Endothelial cell of umbilical vein (primary cell): ENCODE data around the gene EFNA5. TPM values are rescaled to one million over a fixed set of nuclear protein-coding genes. Genes with fewer than 3 reads are reported as not detected.

Experiments used
- BruUV-seq: library from RNA; stranded (reverse); fragments of 400-500 nt; replicated peaks from 2 replicates; lab custom pipeline; 2021; lab: Mats Ljungman, UMichigan
- CTCF ChIA-PET: fragments of 300-600, 350-600 bp; sonication (Branson Sonifier 250); formaldehyde crosslinking; loops from one replicate; lab custom pipeline; 2021; ENCODE audit warnings: antibody characterized with exemption, inconsistent platforms; lab: Charles Lee
- POLR2A ChIA-PET: fragments of 300-600, 350-600 bp; sonication (Branson Sonifier 250); formaldehyde crosslinking; loops from one replicate; lab custom pipeline; 2021; ENCODE audit warnings: antibody characterized with exemption, inconsistent platforms; lab: Charles Lee
- DNase-seq: peaks from one replicate; pipeline ENCODE4 v3.0.0-alpha.2; 2011; ENCODE audit warnings: low read depth, low spot score
- FAIRE-seq: peaks from 2 replicates; lab custom pipeline; 2011; peaks lifted over from hg19 to GRCh38; lab: Jason Lieb, UNC
- H2AFZ ChIP-seq: 2 replicates; pipeline ENCODE4 v1.6.0; 2012; ENCODE audit warnings: low read depth, low read length, control low read depth, inconsistent platforms
- H3K27ac ChIP-seq: 2 replicates; pipeline ENCODE4 v1.5.1; 2011; ENCODE audit warnings: low read depth, mild to moderate bottlenecking, control low read depth, low read length, moderate library complexity; ENCODE audit not compliant: insufficient read depth
- H3K27me3 ChIP-seq, 2 experiments: 2 replicates each; pipeline versions ENCODE4 v1.6.0 to v1.6.1; 2011; ENCODE audit warnings: low read length in 2 of 2, mixed read lengths in 1 of 2; ENCODE audit not compliant: control insufficient read depth in 2 of 2, insufficient read depth in 2 of 2
- H3K36me3 ChIP-seq, 2 experiments: 2 replicates in 1 of 2; 3 replicates in 1 of 2; pipeline ENCODE4 v1.5.1; 2011; ENCODE audit warnings: low read length in 2 of 2, mild to moderate bottlenecking in 1 of 2, moderate library complexity in 1 of 2; ENCODE audit not compliant: control insufficient read depth in 2 of 2, insufficient read depth in 2 of 2; ENCODE audit errors: extremely low read depth in 1 of 2
- H3K4me1 ChIP-seq: 3 replicates; pipeline ENCODE4 v1.5.1; 2011; ENCODE audit warnings: mild to moderate bottlenecking, low read length; ENCODE audit not compliant: control insufficient read depth, insufficient read depth; ENCODE audit errors: extremely low read depth
- H3K4me2 ChIP-seq: 2 replicates; pipeline ENCODE4 v1.6.1; 2011; ENCODE audit warnings: low read length, control low read depth, mixed read lengths; ENCODE audit not compliant: insufficient read depth
- H3K4me3 ChIP-seq, 3 experiments: fragments of 200-600 bp in 1 of 3; sonication (generic), shearing (Covaris generic) in 1 of 3; replicated peaks in 1 of 3; 2 replicates each; pipeline ENCODE4 v1.5.1; 2011 to 2016; ENCODE audit warnings: control low read depth in 3 of 3, low read length in 3 of 3, mild to moderate bottlenecking in 2 of 3, inconsistent platforms in 1 of 3, low read depth in 1 of 3, moderate library complexity in 1 of 3; ENCODE audit not compliant: insufficient read depth in 1 of 3
- H3K79me2 ChIP-seq: 2 replicates; pipeline ENCODE4 v1.6.0; 2012; ENCODE audit warnings: low read length, inconsistent platforms; ENCODE audit not compliant: control insufficient read depth, insufficient read depth
- H3K9ac ChIP-seq: replicated peaks from 2 replicates; pipeline ENCODE3; 2011; ENCODE audit warnings: low read length, control low read depth; ENCODE audit not compliant: insufficient read depth; ENCODE audit errors: extremely low read depth
- H3K9me1 ChIP-seq: replicated peaks from 3 replicates; pipeline ENCODE4 v1.6.0; 2011; ENCODE audit warnings: mild to moderate bottlenecking, low read length; ENCODE audit not compliant: control insufficient read depth, insufficient read depth; ENCODE audit errors: extremely low read depth
- H3K9me3 ChIP-seq: replicated peaks from 2 replicates; pipeline ENCODE4 v1.5.1; 2012; ENCODE audit warnings: low read length, inconsistent platforms; ENCODE audit not compliant: control insufficient read depth, insufficient read depth
- H4K20me1 ChIP-seq: replicated peaks from 2 replicates; pipeline ENCODE3; 2011; ENCODE audit warnings: mild to moderate bottlenecking, low read length; ENCODE audit not compliant: control insufficient read depth, insufficient read depth; ENCODE audit errors: extremely low read depth
- EZH2 ChIP-seq: IDR thresholded peaks from 2 replicates; pipeline ENCODE4 v1.6.1; 2012; ENCODE audit warnings: borderline replicate concordance, low read depth, mild to moderate bottlenecking, moderate library complexity, low read length, inconsistent platforms; ENCODE audit not compliant: severe bottlenecking
- FOS ChIP-seq: IDR thresholded peaks from 2 replicates; pipeline ENCODE4 v1.6.1; 2011; ENCODE audit warnings: mild to moderate bottlenecking, low read length, moderate library complexity, borderline replicate concordance; ENCODE audit not compliant: insufficient read depth
- GATA2 ChIP-seq: IDR thresholded peaks from 2 replicates; pipeline ENCODE4 v1.7.0; 2011; ENCODE audit warnings: low read depth, mild to moderate bottlenecking, moderate library complexity, mixed read lengths, low read length; ENCODE audit not compliant: insufficient read length, insufficient read depth
- JUN ChIP-seq: IDR thresholded peaks from 2 replicates; pipeline ENCODE4 v1.6.1; 2011; ENCODE audit warnings: borderline replicate concordance, low read depth; ENCODE audit not compliant: insufficient read length, insufficient read depth
- MYC ChIP-seq: IDR thresholded peaks from one replicate; pipeline ENCODE4 v1.6.1; 2011; ENCODE audit warnings: mild to moderate bottlenecking, low read depth, low read length
- POLR2A ChIP-seq: IDR thresholded peaks from 2 replicates; pipeline ENCODE4 v1.6.1; 2012; ENCODE audit warnings: low read depth, mild to moderate bottlenecking, control low read depth, low read length
- POLR2AphosphoS5 ChIP-seq: IDR thresholded peaks from 2 replicates; pipeline ENCODE4 v1.6.1; 2012; ENCODE audit warnings: low read depth, mild to moderate bottlenecking, control low read depth, low read length, moderate library complexity; ENCODE audit not compliant: insufficient read depth
- dilution Hi-C: fragments of 300-500 bp; cut with MboI; formaldehyde crosslinking; loops from one replicate; pipeline ENCODE4 v1.15.0; 2019; ENCODE audit warnings: low sequenced_read_pairs; ENCODE audit not compliant: extremely low pct_ligation_motif_present
- intact Hi-C: fragments of 100-400 bp; cut with micrococcal nuclease; formaldehyde crosslinking; loops from one replicate; pipeline ENCODE4 v1.10.0; 2022
- polyA plus RNA-seq, 4 experiments: library from polyadenylated mRNA; depleted of rRNA in 3 of 4; stranded (reverse) in 3 of 4; unstranded in 1 of 4; fragments of >200 nt; gene quantifications; 2 replicates each; pipeline versions ENCODE4 v1.2.1 to v1.2.3, GENCODE V29; 2011 to 2012; ENCODE audit warnings: missing spikeins in 1 of 4
- total RNA-seq: library from RNA; stranded (reverse); gene quantifications from 2 replicates; pipeline ENCODE4 v1.2.3, GENCODE V29; 2021
- TF ChIP-seq, protein P1 (sequence below): IDR thresholded peaks from 2 replicates; pipeline ENCODE4 v1.6.1; 2011; ENCODE audit not compliant: insufficient read depth, insufficient read length
- TF ChIP-seq, protein P2 (sequence below), 2 donors: IDR thresholded peaks; 1 replicate in 1 of 2; 2 replicates in 1 of 2; pipeline ENCODE4 v1.5.1; 2011; ENCODE audit warnings: low read length in 2 of 2, mild to moderate bottlenecking in 2 of 2, moderate library complexity in 2 of 2, control low read depth in 1 of 2, inconsistent platforms in 1 of 2, low read depth in 1 of 2; ENCODE audit not compliant: insufficient read depth in 1 of 2; ENCODE audit errors: extremely low read depth in 1 of 2

Gene EFNA5
- total and polyA plus RNA-seq, 2 donors (not counting 3 experiments of a cell fraction or from before 2014, with no cell fraction given): 13.6 to 22.1 TPM

DNA sequence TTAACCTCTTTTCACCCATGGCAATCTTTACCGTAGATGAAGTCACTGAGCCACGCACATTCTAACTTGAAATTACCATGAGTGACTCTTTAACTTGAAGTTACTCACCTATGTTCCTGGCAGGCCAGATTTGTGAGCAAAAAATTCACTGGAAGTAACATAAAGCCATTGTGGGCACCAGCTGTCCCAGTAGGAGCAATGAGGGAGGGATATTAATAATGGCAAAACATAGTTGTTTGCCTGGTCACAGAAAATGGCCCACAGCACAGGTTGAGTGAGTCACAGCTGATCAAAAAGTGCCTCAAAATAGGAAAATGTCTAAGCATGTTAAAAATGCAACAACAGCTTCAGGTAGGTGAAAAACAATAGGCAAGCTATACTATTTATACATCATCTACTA is 146.6 kb downstream of the EFNA5 start:
- peak; percentile 12 for FAIRE-seq
- ChIA-PET POLR2A (no interaction called here), CTCF (no interaction called here)
- no TSS peak for BruUV-seq
- no peak overlapping the region for H2AFZ ChIP-seq
- peak; percentile 8 for DNase-seq
- no peaks in the 10 kb centered on the region for H4K20me1 ChIP-seq
- dilution Hi-C loops: no loop called here
- H3K9ac ChIP-seq: no peak overlapping the region
- no peak overlapping the region for H3K27ac ChIP-seq
- H3K79me2 ChIP-seq: no peaks in the 10 kb centered on the region
- no peaks in the 10 kb centered on the region for H3K9me1 ChIP-seq
- H3K4me2 ChIP-seq: no peak overlapping the region
- H3K36me3 ChIP-seq: no peaks in the 10 kb centered on the region
- no peaks in the 10 kb centered on the region for H3K4me1 ChIP-seq
- no peaks in the 10 kb centered on the region for H3K27me3 ChIP-seq
- no peak overlapping the region for H3K4me3 ChIP-seq
- intact Hi-C loops: no loop called here
- no peaks in the 10 kb centered on the region for H3K9me3 ChIP-seq
- TF ChIP-seq GATA2: no peak
- TF ChIP-seq, protein P1, sequence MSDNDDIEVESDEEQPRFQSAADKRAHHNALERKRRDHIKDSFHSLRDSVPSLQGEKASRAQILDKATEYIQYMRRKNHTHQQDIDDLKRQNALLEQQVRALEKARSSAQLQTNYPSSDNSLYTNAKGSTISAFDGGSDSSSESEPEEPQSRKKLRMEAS: no peak
- no peak for TF ChIP-seq JUN
- TF ChIP-seq EZH2: no peak
- TF ChIP-seq POLR2AphosphoS5: no peak
- TF ChIP-seq, protein P2, sequence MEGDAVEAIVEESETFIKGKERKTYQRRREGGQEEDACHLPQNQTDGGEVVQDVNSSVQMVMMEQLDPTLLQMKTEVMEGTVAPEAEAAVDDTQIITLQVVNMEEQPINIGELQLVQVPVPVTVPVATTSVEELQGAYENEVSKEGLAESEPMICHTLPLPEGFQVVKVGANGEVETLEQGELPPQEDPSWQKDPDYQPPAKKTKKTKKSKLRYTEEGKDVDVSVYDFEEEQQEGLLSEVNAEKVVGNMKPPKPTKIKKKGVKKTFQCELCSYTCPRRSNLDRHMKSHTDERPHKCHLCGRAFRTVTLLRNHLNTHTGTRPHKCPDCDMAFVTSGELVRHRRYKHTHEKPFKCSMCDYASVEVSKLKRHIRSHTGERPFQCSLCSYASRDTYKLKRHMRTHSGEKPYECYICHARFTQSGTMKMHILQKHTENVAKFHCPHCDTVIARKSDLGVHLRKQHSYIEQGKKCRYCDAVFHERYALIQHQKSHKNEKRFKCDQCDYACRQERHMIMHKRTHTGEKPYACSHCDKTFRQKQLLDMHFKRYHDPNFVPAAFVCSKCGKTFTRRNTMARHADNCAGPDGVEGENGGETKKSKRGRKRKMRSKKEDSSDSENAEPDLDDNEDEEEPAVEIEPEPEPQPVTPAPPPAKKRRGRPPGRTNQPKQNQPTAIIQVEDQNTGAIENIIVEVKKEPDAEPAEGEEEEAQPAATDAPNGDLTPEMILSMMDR (IDR thresholded peaks at IDR 0.05; ENCODE audit: extremely low read depth in 1 of 2, insufficient read depth in 1 of 2, low read depth in 1 of 2, low read length in 2 of 2): no peak
- no peak for TF ChIP-seq POLR2A
- TF ChIP-seq FOS: no peak
- no peak for TF ChIP-seq MYC
